ENCODE data around the gene SH3RF1. TPM values are rescaled to one million over a fixed set of nuclear protein-coding genes. Genes with fewer than 3 reads are reported as not detected.
"Not testable (repeated sequence)": the region's sequence is repeated elsewhere in the genome, so short reads cannot be mapped to it uniquely, and the experiment has no call there.

Gene SH3RF1
- 8.8 TPM for total RNA-seq
- long read RNA-seq, partial matches to known transcripts: 3 of 3 reads
- long read RNA-seq, other reads (novel, unspliced or antisense): 0 of 3 reads

- ATAC-seq: peak; percentile 97
- intact Hi-C loops (cut with DNase I): loop anchor here (5.0 to 10.0 kb wide), 5 partner anchors 41 to 259 kb away; partner anchors contain the start of gene CBR4
These were observed at the start of gene SH3RF1 for GRCh38 chr4:169270810-169271691. Gene SH3RF1 (minus strand): TSS chr4:169270956. CDS start chr4:169269212, 1,744 bp downstream.

GRCh38 chr4:169315530-169316343 lies 45.0 kb upstream of the SH3RF1 start:
- DNase-seq (ENCODE audit: missing footprints) (no peak), ATAC-seq (no peak)
- intact Hi-C loops (cut with DNase I): no loop called here

More at GRCh38 chr4:169270810-169271691, at the start of gene SH3RF1:
- peak; percentile 94 for DNase-seq (ENCODE audit: missing footprints)

GRCh38 chr4:169314906-169315305 lies 44.1 kb upstream of the SH3RF1 start:
- ATAC-seq: peak; percentile 72
- peak; percentile 74 for DNase-seq (ENCODE audit: missing footprints)
- intact Hi-C loops (cut with DNase I): loop anchor here (5.0 kb wide), 2 partner anchors 43 to 92 kb away; partner anchors contain the start of gene SH3RF1

- DNase-seq (ENCODE audit: missing footprints): no peak
- intact Hi-C loops (cut with DNase I): loop anchor here (5.0 kb wide), 2 partner anchors 41 to 94 kb away; partner anchors contain the start of gene SH3RF1
- ATAC-seq: no peak
These were observed 43.0 kb upstream of the SH3RF1 start for GRCh38 chr4:169313732-169314131.

GRCh38 chr4:169312690-169313422 lies 42.1 kb upstream of the SH3RF1 start:
- ATAC-seq (no peak), DNase-seq (ENCODE audit: missing footprints) (no peak)
- intact Hi-C loops (cut with DNase I): loop anchor here (5.0 kb wide), 2 partner anchors 41 to 94 kb away; partner anchors contain the start of gene SH3RF1

GRCh38 chr4:169311643-169312365 lies 41.0 kb upstream of the SH3RF1 start:
- no peak for DNase-seq (ENCODE audit: missing footprints)
- ATAC-seq: peak; percentile 67
- intact Hi-C loops (cut with DNase I): loop anchor here (5.0 kb wide), 2 partner anchors 40 to 95 kb away; partner anchors contain the start of gene SH3RF1

GRCh38 chr4:169309326-169309967 lies 38.7 kb upstream of the SH3RF1 start:
- intact Hi-C loops (cut with DNase I): no loop called here
- ATAC-seq: no peak
- no peak for DNase-seq (ENCODE audit: missing footprints)

- intact Hi-C loops (cut with DNase I): no loop called here
- no peak for ATAC-seq
- no peak for DNase-seq (ENCODE audit: missing footprints)
These were observed 36.8 kb upstream of the SH3RF1 start for GRCh38 chr4:169307576-169307975.

- intact Hi-C loops (cut with DNase I): no loop called here
These were observed 34.9 kb upstream of the SH3RF1 start for GRCh38 chr4:169305651-169306050.

GRCh38 chr4:169305173-169305572 lies 34.4 kb upstream of the SH3RF1 start:
- intact Hi-C loops (cut with DNase I): no loop called here
- no peak for DNase-seq (ENCODE audit: missing footprints)
- ATAC-seq: no peak

More at GRCh38 chr4:169305651-169306050, 34.9 kb upstream of the SH3RF1 start:
- ATAC-seq (peak; percentile 62), DNase-seq (ENCODE audit: missing footprints) (no peak)

GRCh38 chr4:169295822-169296221 lies 25.1 kb upstream of the SH3RF1 start:
- no peak for ATAC-seq
- DNase-seq (ENCODE audit: missing footprints): no peak
- intact Hi-C loops (cut with DNase I): no loop called here

- DNase-seq (ENCODE audit: missing footprints) (no peak), ATAC-seq (no peak)
- intact Hi-C loops (cut with DNase I): no loop called here
These were observed 22.8 kb upstream of the SH3RF1 start for GRCh38 chr4:169293343-169294176.

- intact Hi-C loops (cut with DNase I); ATAC-seq; DNase-seq (ENCODE audit: missing footprints): not testable (repeated sequence)
These were observed 17.2 kb upstream of the SH3RF1 start for GRCh38 chr4:169287983-169288382.

GRCh38 chr4:169286562-169287301 lies 16.0 kb upstream of the SH3RF1 start:
- intact Hi-C loops (cut with DNase I): no loop called here
- no peak for ATAC-seq
- DNase-seq (ENCODE audit: missing footprints): no peak

- intact Hi-C loops (cut with DNase I): no loop called here
- no peak for DNase-seq (ENCODE audit: missing footprints)
These were observed 12.4 kb upstream of the SH3RF1 start for GRCh38 chr4:169283114-169283509.

More at GRCh38 chr4:169283114-169283509, 12.4 kb upstream of the SH3RF1 start:
- ATAC-seq: no peak
